Stimulated activated CD8-positive, alpha-beta memory T cell treated with anti-CD3 and anti-CD28 coated beads, Interleukin-2, amount 100 ng/mL, for 48 hours (primary cell): ENCODE measurements around the gene SH3RF2.
"Not testable (repeated sequence)": the region's sequence is repeated elsewhere in the genome, so short reads cannot be mapped to it uniquely, and the experiment has no call there.

Source experiments
- DNase-seq, 2 donors: peaks; one replicate each; pipeline ENCODE4 v3.0.0-alpha.2; 2020; ENCODE audit warnings: low read depth in 2 of 2

Gene SH3RF2

DNA sequence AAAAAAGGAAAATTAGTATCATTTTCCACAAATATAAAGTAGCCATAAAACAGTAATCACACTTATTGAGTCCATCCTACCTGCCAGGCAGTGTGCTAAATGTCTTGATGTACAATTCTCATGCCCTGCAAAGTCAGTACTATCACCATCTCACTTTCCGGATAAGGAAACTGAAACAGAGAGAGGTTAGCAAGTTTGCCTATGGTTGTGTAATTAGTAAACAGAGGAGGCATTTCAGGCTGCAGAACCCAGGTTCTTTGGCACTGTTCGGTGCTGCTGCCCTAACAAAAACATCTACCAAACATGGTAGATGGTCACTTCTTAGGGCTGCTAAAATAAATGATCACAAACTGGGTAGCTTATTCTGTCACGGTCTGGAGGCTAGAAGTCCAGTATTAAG lies 146.4 kb downstream of the SH3RF2 start:
- DNase-seq, result no peak

- DNase-seq, result no peak
Observed at GRCh38 chr5:146084376-146084775, 148.0 kb downstream of the SH3RF2 start.

GRCh38 chr5:146088098-146088497 lies 151.7 kb downstream of the SH3RF2 start:
- DNase-seq, result no peak

GRCh38 chr5:146089287-146089686 lies 152.9 kb downstream of the SH3RF2 start:
- DNase-seq, result no peak

GRCh38 chr5:146091881-146092280 lies 155.5 kb downstream of the SH3RF2 start:
- DNase-seq, result no peak

DNA sequence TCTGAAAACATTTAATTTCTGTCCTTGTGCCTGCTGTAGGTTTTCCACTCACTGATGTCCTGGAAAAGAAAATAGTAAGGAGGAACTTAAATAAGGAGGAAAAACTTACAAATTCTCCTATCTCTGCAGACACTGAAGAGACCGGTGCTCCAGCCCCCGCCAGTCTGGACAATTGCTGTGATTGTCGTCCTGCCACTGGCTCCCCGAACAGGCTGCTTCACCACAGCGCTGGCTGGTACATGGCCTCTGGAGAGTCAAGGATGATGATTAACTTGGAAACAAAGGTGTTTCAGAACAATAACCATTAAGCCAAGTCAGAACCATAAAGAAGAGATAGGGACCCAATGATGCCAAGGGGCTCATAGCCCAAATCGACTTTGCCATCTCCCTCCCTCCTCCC lies 161.7 kb downstream of the SH3RF2 start:
- DNase-seq, result no peak

DNA sequence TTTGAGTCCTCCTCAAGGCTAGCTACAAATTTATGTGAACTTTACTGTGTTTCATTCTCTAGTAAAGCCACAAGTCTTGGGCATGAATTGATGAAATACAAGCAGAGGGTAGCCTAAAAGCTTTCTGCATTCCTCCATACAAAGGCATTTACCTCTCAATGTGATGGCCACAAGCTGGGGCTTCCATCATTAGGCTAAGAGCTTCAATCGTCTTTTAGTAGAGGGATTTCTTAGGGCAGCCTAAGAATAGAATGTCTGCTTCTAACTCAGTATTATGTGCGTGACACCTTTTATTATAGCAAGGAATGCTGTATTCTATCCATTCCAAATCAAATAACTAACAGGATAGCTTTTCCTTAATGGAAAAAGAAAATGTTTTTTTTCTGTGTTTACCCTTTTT lies 165.3 kb downstream of the SH3RF2 start:
- no peak for DNase-seq

GRCh38 chr5:146103594-146103993 lies 167.2 kb downstream of the SH3RF2 start:
- DNase-seq, result no peak

- no peak for DNase-seq
Observed at GRCh38 chr5:146105477-146105876, 169.1 kb downstream of the SH3RF2 start, which contains the start of gene PLAC8L1. Gene PLAC8L1 (minus strand): TSS chr5:146105577. CDS start chr5:146104311, 1,266 bp downstream.

DNA sequence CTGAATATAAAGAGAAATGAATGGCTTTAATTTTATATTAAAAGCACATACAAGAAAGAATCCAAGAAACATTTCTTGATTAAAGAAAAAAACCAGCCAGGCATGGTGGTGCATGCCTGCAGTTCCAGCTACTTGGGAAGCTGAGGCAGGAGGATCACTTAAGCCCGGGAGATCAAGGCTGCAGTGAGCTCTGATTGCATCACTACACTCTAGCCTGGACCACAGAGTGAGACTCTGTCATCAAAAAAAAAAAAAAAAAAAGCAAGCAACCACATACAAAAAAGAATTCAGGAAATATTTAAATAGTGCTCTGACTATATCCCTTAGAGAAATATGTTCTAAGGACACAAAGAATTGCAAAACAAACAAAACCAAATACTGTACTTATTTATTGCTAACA lies 171.5 kb downstream of the SH3RF2 start:
- no peak for DNase-seq

- DNase-seq, result not testable (repeated sequence)
Observed at GRCh38 chr5:146108870-146109269, 172.5 kb downstream of the SH3RF2 start.

DNA sequence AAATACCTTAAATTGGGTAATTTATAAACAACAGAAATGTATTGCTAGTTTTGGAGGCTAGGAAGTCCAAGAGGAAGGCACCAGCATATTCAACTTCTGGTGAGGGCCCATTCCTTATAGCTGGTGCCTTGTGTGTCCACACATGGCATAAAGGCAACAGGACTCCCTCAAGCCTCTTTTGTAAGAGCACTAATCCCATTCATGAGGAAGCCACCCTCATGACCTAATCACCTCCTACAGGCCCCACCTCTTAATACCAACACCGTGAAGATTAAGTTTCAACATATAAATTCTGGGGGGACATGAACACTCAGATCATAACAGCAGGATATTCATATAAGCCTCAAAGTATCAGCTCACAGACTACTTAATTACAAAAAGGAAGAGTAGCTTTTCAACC lies 173.0 kb downstream of the SH3RF2 start:
- no peak for DNase-seq

GRCh38 chr5:146111409-146111808 lies 175.0 kb downstream of the SH3RF2 start:
- no peak for DNase-seq

DNA sequence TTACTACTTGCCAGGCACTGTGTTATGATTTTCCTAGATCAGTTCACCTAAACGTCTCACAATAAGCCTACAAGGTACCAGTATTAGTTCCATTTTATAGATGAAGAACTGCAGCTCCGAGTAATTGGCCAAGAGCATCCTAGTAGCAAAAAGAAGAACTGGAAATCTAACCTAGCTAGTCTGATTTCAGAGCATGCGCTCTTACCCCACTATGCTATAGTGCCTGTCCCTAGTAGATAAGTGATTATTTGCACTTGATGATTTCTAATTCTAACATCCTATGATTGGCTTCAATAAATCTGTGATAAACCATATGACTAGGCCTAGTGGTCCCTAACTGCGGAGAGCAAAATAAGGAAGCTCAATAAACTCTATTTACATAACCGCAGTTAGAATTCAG lies 176.1 kb downstream of the SH3RF2 start:
- no peak for DNase-seq
